AG08396 (cell line): ENCODE data around the gene RASGRP2.
"Not testable (repeated sequence)": the region's sequence is repeated elsewhere in the genome, so short reads cannot be mapped to it uniquely, and the experiment has no call there.

ENCODE experiments used
- DNase-seq: peaks from one replicate; pipeline ENCODE4 v3.0.0; 2012; ENCODE audit warnings: low spot score, mixed read lengths

RASGRP2 gene

DNA sequence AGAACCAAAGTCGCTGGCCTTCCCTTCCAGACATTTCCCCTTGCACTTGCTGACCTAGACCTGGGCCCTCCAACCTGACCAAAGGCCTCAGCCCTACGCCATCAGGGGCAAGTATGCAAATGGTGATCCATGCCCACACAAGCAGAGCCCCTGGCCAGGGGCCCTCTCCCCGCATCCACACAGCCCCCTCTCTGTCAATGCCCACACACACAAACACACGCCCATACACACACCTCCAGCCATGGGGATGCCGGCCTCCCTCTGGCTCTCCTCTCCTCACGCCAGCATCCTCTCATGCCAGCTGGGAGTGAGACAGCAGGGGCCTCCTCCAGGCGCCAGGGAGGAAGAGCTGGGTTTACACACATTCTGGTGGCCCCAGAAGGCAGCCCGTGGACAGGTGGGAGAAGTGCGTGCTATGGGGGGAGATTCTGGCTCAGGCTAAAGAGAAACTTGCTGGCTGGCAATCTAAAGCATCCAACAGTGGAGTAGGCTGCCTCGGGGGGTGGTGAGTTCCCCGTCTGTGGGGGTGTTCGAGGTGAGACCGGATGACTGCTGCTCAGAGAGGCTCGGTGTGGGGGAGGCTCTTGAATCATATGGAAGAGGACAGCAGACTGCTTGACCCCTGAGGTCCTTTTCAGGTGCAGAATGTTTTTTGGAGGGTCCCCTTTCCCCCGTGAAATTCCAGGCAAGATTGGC, 25.7 kb downstream of the RASGRP2 start:
- no peak for DNase-seq

DNA sequence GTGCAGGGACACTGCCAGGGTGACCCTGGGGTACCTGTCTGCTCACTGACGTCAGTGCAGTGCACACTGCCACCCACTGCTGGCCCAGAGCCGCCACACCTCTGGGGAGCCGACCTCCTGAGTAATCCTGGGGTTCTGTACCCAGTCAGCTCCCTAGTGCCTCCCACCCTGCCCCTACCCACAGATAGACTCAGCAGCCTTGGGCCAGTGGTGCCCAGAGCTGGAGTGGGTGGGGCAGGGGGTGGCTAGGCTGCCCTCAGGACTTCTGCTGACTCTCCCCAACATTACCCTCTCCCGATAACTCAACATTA, 26.7 kb downstream of the RASGRP2 start:
- no peak for DNase-seq

DNA sequence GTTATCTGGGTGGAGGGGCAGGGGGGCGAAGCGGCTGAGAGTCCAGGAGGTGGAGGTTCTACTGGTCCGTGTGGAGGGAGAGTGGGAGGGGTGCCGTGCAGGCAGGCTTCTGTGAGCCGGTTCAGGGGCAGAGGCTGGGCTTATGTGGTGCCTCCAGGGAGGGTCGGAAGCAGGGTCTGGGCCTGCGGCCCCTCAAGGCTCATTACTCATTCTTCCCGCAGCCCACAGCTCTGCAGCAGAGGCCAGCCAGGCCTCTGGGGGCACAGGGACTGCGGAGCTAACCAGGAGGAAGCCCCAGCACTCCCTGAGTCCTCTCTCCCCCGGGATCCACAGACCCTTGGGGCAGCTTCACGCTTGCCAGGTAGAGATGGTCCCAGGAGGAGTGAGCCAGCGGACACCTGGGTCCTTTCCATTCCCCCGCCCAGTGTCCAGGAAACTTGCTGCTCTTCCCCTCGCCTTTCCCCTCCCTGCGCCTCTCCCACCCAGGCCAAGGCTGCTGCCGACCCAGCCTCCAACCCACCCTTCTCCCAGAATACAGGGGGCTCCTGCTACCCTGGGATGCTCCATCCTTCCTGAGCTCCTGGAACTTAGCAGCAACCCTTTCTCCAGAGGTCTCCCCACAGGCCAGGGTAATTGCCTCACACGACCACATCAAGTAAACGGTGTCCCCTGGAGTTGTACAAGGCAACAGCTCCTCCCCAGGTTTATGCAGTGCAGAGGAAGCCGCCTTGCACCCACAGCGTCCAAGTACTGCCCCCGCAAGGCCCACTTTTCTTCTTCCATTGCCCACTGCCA, 27.3 kb downstream of the RASGRP2 start:
- DNase-seq = no peak

DNA sequence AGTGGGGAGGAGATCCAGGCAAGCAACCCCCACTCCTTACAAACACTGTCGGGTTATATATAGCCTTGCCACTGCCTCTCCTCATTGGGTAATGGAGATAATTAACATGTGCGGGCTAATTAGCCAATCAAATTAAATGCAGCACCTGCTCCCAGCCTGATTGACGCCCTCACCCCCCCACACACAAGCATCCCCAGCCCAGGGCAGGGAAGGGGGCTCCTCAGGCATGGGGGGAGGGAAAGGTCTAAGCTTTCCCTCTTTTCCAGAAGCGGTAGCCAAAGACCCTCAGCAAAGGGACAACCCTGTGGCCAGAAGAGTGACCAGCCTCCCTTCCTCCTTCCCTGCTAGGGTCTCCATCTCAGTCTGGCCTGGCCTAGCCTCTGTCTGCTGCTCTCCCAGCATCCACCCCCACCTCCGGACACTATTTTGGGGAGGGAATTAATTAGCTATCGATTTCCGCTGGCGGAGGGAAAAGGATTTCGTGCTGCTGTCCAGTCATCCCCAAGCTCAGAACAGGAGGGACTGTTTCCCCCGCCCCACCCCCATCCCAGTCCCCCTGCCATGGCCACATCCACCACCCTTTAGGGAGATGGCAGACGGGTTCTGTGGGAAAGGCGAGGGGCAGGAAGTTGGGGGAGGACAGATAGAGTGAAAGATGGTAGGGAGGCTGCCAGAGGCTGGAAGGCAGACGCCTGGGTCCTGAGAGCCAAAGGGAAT, 28.0 kb downstream of the RASGRP2 start:
- DNase-seq = no peak

DNA sequence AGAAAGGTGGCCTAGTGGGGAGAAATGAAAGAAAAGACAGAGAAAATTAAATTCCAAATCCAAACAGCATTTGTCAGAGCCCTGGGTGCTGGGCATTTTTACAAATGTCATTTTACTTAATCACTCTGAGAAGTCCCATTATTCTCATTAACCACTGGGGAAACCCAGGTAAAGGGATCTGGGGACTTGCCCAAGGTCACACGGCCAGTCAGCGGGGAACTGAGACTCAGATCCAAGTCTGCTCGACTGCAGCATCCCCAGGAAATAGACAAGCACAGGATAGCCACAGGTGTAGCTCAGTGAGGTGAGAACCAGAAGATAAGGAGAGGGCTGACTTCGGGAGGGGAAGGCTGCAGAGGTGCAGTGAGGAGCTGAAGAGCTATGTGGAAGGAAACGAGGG, 28.8 kb downstream of the RASGRP2 start:
- no peak for DNase-seq

DNA sequence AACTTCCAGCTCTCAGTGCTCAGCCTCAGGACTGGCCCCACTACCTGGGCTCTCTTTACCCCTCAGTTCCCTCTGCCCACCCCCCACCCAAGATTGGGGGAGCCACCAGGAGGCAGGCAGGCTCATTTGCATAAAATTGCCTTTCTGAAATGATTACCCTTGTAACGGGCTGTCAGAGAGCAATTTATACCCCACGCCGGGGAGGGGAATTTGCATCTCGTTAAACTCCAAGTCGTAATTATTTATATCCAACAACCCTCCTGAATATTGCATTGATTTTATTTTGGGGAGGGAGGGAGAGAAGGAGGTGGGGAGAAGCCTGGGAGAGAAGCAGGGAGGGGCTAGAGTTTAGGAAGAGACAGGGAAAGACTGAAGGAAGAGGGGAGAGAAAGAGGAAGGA, 29.3 kb downstream of the RASGRP2 start:
- DNase-seq = no peak

DNA sequence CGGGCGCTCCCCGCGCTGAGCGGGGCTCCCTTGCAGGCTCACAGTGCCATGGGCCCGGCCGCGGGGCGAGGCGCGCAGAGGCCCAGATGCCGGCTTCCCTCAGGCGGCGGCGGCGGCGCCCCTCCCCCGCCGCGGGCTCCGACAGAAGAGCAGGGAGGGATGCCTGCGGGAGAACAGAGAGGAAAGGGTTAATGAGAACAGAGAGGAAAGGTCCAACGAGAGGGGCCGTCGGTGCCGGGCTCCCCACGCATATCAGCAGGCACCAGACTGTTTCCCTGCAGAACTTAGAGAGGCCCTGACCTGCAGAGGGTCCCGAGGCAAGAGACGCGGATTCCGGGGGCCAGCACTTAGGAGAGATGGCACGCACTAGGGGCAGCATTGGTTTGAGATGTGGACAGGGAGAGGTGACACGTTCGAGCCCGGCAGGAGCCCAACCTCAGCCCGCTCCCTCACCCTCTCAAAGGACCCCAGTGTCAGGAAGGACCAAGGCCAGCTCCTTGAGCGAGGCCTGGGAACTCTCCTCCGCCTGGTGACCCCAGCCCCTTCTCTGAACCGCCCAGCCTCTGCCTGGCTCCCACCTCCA, 30.1 kb downstream of the RASGRP2 start:
- DNase-seq = no peak

DNA sequence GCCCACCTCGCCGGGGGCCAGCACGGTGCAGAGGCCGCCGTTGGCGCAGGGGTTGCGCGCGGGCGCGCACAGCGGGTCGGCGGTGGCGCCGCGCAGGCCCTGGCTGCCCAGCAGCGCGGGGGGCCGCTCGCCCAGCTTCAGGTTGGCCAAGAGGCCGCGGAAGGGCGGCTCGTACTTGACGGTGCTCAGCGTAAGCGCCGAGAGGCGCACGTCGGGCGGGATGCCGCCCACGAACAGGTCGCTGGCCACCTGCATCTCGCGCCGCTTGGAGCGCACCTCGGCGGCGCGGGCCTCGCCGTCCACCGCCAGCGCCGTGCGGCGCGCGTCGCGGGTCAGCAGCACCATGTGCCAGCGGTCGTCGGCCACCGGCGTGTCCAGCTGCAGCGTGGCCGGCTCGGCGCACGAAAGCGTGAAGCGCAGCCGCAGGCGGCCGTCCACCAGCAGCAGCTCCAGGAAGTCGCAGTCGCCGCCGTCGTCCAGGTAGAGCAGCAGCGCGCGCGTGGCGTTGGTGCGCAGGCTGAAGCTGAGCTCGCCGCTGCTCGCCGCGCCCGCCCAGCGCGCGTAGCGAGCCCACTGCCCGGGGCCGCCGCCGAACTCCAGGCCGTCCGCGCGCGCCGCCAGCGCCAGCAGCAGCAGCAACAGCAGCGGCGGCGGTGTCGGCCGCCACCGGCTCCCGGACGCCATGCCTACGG, 30.8 kb downstream of the RASGRP2 start:
- DNase-seq = no peak

DNA sequence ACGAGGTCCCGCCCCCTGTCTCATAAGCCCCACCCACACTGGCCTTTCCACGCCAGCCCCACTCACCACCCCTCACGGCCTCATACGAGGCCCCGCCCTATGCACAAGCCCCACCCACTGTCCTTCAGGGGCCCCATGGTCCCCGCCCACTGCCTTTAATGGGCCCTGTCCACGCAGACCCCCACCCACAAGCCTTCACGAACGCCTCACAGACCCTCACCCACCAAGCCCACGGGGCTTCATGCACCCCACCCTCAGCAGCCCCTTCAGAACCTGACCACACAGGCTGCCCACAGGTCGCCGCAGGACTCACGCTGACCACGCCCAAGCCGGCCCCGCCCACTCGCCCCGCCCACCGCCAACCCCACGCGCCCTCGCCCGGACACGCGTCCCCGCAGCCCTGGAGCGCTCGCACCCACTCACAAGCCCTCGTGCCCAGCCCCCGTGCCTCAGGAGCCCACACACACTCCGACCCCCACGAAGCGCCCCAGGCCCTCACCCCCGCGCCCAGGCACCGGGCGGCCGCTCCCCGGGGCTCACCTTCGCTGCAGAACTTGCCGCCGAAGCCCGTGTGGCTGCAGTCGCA, 31.4 kb downstream of the RASGRP2 start:
- no peak for DNase-seq

DNA sequence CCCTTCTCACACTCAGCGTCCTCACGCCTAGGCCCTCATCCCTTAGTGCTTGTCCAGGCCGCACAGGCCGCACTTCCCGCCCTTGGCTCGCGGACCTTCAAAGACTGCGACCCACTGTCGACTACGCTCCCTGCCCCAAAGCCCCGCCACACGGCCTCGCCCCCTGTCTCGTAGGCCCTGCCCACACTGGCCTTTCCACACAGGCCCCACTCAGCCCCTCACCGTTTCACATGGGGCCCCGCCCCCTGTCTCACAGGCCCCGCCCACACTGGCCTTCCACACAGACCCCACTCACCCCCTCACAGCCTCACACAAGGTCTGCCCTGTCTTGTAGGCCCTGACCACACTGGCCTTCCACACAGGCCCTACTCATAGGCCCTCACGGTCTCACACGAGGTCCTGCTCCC, 32.0 kb downstream of the RASGRP2 start:
- DNase-seq = no peak

DNA sequence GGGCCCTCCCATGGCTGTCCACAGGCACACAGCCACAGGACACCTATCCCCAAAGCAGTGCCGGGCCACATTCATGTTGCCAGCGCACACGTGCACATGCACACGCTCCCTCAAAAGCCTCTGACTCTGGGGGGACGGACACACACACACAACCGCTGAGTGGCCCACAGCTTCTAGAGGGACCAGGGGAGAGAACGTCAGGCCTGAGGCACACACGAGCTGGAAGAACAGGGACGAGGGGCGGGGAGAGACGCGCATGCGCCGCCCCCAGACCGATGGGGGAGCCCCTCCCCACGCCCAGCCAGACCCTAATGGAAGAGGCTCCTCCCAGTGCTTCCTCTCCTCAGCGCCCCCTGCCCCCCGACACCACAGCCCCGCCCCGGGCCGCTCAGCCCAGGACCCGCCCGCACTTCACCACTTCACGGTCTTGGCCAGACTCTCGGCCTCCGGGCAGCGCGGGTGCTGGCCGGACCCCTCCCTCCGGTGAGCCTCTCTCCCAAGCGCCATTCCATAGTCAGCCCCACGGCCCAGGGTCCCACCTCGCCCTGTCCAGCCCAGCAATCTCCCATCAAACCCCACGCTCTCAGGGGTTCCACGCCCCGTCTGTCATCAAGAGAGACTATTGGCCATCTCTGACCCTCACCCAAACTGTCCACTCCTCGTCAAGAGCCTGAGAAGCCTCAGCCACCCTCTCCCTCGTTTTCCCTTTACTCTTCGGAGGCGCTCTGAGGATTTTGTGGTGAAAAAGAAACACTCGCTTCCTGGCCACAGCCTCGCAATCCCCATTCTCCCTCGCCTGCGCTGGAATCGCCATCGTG, 32.6 kb downstream of the RASGRP2 start:
- no peak for DNase-seq

DNA sequence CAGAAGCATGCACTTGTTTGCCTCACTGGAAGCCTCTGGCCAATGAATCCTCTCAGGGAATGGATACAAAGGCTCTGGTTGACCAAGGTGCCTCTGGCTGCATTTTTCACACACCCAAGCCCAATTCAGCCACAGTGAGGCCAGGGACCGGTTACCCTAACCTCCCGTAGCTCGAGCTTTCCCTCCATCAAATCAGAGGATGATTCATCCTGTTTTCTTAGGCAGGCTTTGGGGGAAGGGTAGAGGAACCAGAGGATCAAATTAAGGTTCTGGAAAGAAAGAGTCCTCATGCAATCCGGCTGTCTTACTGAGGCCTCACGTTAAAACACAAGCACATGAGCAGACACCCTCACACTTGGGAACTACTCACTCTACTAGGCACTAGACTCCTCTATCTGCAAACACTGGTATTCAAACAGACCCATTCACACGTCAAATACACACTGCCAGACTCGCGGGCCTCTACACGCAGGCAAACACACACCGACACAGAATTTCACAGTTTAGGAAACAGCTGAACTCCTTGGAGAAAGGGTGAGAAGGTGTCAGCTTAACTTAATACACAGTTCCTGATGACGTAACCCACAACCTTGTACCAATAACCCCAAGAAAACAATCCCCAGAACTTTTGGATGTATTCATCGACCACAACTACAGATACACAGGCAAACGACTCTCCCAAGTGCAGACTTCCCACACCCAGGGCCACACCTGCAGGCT, 33.4 kb downstream of the RASGRP2 start:
- no peak for DNase-seq

DNA sequence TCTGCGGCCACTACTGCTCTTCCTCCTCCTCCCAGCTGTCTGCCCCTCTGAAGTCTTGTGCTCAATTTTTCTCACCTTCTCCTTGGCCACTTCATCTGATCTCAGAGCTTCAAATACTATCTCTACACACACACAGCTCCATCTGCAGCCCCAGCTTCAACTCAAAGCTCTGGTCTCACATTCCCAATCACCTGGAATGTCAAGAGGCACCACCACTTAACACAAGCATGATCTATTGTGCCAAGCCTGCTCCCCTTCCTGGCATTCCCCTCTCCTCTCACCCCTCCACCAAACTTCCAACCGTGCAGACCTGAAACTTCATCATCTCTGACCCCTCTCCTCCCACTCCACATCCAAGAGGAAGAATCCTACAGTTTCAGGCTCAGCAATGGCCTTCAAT, 38.4 kb downstream of the RASGRP2 start:
- DNase-seq = no peak

DNA sequence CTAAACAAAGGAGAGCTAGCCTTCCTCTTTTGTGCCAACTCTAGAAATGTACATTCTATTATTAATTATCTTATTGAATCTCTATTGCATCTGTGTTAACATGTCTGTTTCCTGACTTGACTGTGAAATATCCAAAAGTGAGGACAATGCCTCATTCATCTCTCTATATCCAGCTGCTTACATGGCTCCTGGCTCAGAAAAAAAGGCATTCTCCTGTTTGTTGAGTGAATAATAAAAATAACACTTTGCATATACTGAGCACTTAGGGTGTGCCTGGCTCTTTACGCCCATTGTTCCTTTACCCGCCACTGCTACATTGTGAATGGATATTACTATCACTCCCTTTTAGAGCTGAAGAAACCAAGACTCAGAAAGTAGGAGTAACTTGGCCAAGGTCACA, 40.9 kb downstream of the RASGRP2 start:
- DNase-seq = no peak

DNA sequence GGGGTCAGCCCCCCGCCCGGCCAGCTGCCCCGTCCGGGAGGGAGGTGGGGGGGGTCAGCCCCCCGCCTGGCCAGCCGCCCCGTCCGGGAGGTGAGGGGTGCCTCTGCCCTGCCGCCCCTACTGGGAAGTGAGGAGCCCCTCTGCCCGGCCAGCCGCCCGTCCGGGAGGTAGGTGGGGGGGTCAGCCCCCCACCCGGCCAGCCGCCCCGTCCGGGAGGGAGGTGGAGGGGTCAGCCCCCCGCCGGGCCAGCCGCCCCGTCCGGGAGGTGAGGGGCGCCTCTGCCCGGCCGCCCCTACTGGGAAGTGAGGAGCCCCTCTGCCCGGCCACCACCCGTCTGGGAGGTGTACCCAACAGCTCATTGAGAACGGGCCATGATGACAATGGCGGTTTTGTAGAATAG, 42.0 kb downstream of the RASGRP2 start:
- not testable (repeated sequence) for DNase-seq

DNA sequence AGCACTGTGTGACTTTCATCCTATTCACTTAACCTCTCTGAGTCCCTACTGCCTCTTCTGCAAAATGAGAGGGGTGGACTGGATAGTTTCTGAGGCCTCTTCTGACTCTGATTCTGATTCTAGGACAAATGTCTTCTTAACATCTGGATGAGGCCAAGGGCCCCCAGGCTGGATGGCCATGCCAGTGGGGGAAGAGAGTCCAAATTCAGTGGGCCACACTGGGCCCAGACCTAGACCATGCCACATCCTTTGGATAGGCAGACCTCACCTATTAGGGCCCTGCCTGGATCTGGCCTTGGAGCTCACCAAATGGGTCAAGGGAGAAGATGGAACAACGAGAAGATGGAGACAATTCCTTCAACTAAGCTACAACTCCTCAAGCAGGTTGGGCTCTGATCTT, 45.5 kb downstream of the RASGRP2 start:
- no peak for DNase-seq

DNA sequence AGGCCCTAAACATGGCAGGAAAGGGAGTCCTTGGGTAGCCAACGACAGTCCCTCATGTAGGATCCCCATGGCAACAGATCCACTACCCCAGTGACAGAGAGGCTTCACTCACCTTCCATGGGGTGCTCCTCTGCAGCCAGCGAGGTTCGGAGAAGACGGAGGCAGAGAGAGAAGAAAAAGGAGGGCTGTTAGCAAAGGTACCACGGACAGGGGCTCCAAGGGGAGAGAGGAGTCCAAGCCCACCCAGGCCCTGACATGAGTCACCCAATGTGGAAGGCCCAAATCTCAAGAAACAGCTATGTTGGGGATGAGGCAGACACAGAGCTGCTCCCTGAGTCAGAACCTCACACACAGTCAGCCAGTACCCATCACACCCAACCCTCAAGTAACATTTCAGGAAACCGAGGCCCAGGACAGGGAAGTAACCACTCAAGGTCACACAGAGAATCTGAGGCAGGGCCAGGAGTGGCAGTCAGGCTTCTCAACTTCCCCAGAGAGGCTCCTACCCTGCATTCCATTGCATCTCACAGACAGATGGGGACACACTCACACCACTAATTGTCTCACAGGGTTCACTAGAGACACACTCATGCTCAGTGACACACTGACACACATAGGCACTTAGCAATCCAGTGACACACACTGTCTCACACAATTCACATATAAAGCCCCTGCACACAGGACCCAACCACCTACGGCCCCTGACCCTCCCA, 46.1 kb downstream of the RASGRP2 start:
- DNase-seq = no peak

DNA sequence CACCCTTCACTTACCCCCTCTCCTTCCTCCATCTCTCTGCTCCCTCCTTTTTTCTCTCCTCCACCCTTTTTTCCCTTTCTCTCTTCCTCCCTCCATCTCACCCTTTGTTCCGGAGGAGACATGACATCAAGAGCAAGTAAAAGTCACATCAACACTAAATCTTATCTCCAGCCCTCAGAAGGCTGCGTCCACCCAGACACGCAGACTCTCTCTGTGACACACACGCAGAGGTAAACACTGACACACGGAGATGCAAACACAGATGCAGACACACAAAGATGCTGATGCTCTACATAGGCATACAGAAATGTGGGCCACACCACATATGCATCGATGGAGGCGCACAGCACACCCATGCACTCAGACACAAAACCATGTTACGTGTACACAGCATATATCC, 47.9 kb downstream of the RASGRP2 start:
- DNase-seq = no peak

DNA sequence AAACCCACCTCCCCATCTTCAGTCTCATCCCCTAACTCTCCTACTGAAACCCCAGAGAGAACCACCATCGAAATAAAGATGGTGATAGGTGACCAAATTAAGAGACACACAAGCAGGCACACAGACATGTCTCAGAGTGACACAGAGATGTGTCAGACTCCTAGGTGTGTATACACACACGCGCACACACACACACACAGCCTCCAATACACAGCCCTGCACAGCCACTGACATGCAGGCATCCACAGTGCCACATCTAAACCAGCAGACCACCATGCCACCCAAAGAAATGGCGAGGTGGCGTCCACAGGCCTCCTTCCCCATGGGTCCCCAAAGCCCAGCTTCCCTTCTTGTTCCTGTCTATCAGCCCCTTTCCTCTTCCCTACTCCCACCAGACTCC, 48.4 kb downstream of the RASGRP2 start:
- no peak for DNase-seq
